Breast epithelium (tissue), 4 donors: ENCODE data around the gene UMODL1. TPM values are rescaled to one million over a fixed set of nuclear protein-coding genes. Genes with fewer than 3 reads are reported as not detected.

Experiments
- DNase-seq, 2 donors: peaks; one replicate each; pipeline ENCODE4 v3.0.0-alpha.2; 2019; ENCODE audit warnings: low spot score in 2 of 2
- H3K27ac ChIP-seq, 2 donors: fragments of 200-600 bp; sonication (generic) in 1 of 2; one replicate each; pipeline ENCODE4 v1.5.1; 2016 to 2019; ENCODE audit warnings: mild to moderate bottlenecking in 1 of 2
- H3K27me3 ChIP-seq, 2 donors: fragments of 200-600 bp; sonication (generic) in 1 of 2; one replicate each; pipeline versions ENCODE4 v1.5.1 to v1.6.0; 2017 to 2019; ENCODE audit warnings: control low read depth in 1 of 2, mild to moderate bottlenecking in 1 of 2
- H3K36me3 ChIP-seq: fragments of 200-600 bp; one replicate; pipeline ENCODE4 v1.5.1; 2019
- H3K4me1 ChIP-seq, 2 donors: fragments of 200-600 bp; sonication (generic); one replicate each; pipeline ENCODE4 v1.5.1; 2016 to 2019; ENCODE audit warnings: control low read depth in 1 of 2
- H3K4me3 ChIP-seq, 3 donors: fragments of 200-600 bp; sonication (generic); 1 replicate in 2 of 3; 2 replicates in 1 of 3; pipeline ENCODE4 v1.5.1; 2016 to 2019; ENCODE audit warnings: mild to moderate bottlenecking in 3 of 3, moderate library complexity in 2 of 3
- H3K9me3 ChIP-seq, 2 donors: fragments of 200-600 bp; sonication (generic) in 1 of 2; one replicate each; pipeline ENCODE4 v1.5.1; 2016 to 2019; ENCODE audit warnings: control low read depth in 1 of 2
- CTCF ChIP-seq, 3 donors: fragments of 450-650 bp; IDR thresholded peaks; one replicate each; pipeline ENCODE4 v1.5.1; 2016 to 2017; ENCODE audit warnings: antibody characterized with exemption in 3 of 3, mild to moderate bottlenecking in 3 of 3, moderate library complexity in 3 of 3
- POLR2A ChIP-seq: fragments of 450-650 bp; IDR thresholded peaks from one replicate; pipeline ENCODE4 v1.6.1; 2016; ENCODE audit warnings: antibody characterized with exemption, mild to moderate bottlenecking, moderate library complexity
- POLR2AphosphoS5 ChIP-seq, 3 donors: sonication (generic); formaldehyde crosslinking; IDR thresholded peaks; one replicate each; pipeline ENCODE4 v1.6.1; 2017; ENCODE audit warnings: antibody characterized with exemption in 3 of 3
- intact Hi-C: fragments of 100-400 bp; cut with DNase I; formaldehyde crosslinking; loops from one replicate; pipeline ENCODE4 v1.15.1; 2023; ENCODE audit warnings: low total_unique reads
- total RNA-seq, 3 donors: library from RNA; depleted of rRNA; stranded (reverse); fragments of >200 nt; gene quantifications; one replicate each; pipeline ENCODE4 v1.1.0, GENCODE V29; 2016

The UMODL1 gene
- total RNA-seq, 3 donors from 2014 or later = not detected

DNA sequence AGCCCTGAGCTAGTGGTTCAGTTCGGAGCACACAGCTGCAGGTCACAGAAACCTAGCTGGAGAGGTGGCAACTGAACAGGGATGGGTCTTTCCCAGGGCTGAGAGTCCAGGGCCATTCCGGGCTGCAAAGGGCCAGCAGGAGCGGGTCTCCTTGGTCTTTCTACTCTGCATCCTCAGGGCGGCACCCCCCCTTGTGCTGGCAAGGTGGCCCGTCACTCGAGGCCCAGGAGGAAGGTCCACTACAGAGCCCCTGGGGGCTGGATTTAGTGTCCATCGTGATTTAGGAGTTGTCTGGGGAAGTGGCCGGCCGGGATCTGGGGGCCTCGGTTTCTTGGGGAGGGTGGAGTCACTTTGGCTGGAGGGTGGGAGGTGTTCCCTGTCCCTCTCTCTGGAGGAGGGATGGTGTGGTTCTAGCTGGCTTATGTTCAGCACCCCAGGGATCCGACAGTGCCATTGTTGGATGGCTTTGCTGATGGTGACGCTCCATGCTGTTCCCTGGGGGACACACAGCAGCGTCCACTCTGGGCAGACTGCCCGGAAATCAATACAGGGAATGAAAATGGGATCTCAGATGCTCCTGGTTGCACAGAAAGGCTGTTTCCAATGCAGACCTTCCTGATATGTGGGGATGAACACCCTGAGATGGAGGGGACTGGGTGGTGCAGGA, 64.4 kb downstream of the UMODL1 start:
- DNase-seq = no peak
- Histone ChIP-seq H3K9me3 (no peaks in the 10 kb centered on the region), H3K36me3 (no peaks in the 10 kb centered on the region), H3K4me3 (no peak overlapping the region), H3K27ac (no peak overlapping the region), H3K27me3 (no peaks in the 10 kb centered on the region), H3K4me1 (no peaks in the 10 kb centered on the region)
- TF ChIP-seq CTCF (IDR thresholded peaks at IDR 0.05) (no peak), POLR2A (no peak), POLR2AphosphoS5 (IDR thresholded peaks at IDR 0.05) (no peak)
- intact Hi-C loops = no loop called here

DNA sequence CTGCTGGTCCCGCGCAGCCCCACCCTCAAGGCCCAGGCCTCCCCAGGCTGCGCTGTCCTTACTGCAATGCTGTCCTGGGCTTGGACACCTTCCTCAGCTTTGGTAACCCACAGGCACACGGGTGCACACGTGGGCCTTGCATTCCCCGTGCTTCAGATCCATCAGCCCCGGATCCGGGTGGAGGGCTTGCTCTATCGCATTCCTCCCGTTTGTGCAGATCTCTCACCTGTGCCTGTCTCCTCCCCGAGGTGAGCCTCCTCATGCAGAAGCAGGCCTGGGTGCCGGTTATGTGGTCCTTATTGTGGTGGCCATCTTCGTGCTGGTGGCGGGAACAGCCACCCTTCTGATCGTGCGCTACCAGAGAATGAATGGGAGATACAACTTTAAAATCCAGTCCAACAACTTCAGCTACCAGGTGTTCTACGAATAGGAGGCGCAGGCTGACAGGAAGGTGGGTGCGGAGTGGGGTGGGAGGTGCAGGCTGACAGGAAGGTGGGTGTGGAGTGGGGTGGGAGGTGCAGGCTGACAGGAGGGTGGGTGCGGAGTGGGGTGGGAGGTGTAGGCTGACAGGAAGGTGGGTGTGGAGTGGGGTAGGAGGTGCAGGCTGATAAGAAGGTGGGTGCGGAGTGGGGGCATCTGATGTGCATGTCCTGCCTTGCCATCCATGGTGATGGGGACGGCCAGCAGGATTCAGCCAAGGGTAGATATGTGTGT, 66.2 kb downstream of the UMODL1 start:
- Histone ChIP-seq H3K27ac (no peak overlapping the region), H3K4me1 (no peaks in the 10 kb centered on the region), H3K4me3 (no peak overlapping the region), H3K36me3 (no peaks in the 10 kb centered on the region), H3K27me3 (no peaks in the 10 kb centered on the region), H3K9me3 (no peaks in the 10 kb centered on the region)
- no peak for DNase-seq
- TF ChIP-seq CTCF (IDR thresholded peaks at IDR 0.05) = no peak
- no peak for TF ChIP-seq POLR2AphosphoS5 (IDR thresholded peaks at IDR 0.05)
- no peak for TF ChIP-seq POLR2A
- intact Hi-C loops = no loop called here

- intact Hi-C loops = loop anchor here (5.0 kb wide), 1 partner anchor 1033 kb away; no protein-coding TSS in a partner anchor
- H3K9me3 ChIP-seq = no peaks in the 10 kb centered on the region
- no peaks in the 10 kb centered on the region for H3K36me3 ChIP-seq
- H3K27ac ChIP-seq = no peak overlapping the region
- no peaks in the 10 kb centered on the region for H3K27me3 ChIP-seq
- DNase-seq = no peak
- H3K4me1 ChIP-seq = no peaks in the 10 kb centered on the region
- TF ChIP-seq CTCF (IDR thresholded peaks at IDR 0.05) (no peak), POLR2A (no peak), POLR2AphosphoS5 (IDR thresholded peaks at IDR 0.05) (no peak)
- no peak overlapping the region for H3K4me3 ChIP-seq
Observed at GRCh38 chr21:42140196-42140934, 69.2 kb downstream of the UMODL1 start.

DNA sequence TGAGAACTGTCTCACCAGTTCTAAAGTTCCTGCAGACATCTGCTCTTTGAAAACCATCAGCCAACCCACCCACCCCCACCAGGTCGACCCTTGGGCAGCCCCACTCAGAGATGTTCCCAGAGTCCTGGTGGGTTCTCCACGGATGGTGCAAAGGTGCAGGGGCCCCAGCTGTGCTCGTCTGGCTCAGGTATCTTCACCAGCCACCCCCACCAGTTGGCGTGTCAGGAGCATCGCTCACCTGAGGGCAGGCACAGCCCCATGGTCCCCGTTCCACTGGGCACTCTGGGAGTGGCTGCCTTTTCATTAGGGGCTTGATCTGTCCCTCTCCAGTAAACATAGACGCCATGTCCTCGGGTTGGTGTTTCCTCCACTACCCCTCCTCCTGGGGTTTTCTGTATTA, 70.5 kb downstream of the UMODL1 start:
- H3K4me3 ChIP-seq = no peak overlapping the region
- TF ChIP-seq POLR2AphosphoS5 (IDR thresholded peaks at IDR 0.05) = no peak
- TF ChIP-seq POLR2A = no peak
- TF ChIP-seq CTCF (IDR thresholded peaks at IDR 0.05) = no peak
- intact Hi-C loops = loop anchor here (5.0 kb wide), 1 partner anchor 1034 kb away; no protein-coding TSS in a partner anchor
- no peaks in the 10 kb centered on the region for H3K27me3 ChIP-seq
- no peak overlapping the region for H3K27ac ChIP-seq
- H3K9me3 ChIP-seq = no peaks in the 10 kb centered on the region
- H3K36me3 ChIP-seq = no peaks in the 10 kb centered on the region
- DNase-seq = no peak
- H3K4me1 ChIP-seq = no peaks in the 10 kb centered on the region
